DMS53 treated with DMSO at 0.1 percent for 48 hours (cell line): ENCODE results near the gene B4GAT1.

Experiments
- DNase-seq: peaks from one replicate; lab custom pipeline; 2025; ENCODE audit not compliant: unreplicated experiment; lab: John Stamatoyannopoulos, UW

The B4GAT1 gene

GRCh38 chr11:66338276-66339161 is 8.9 kb downstream of the B4GAT1 start:
- no peak for DNase-seq

GRCh38 chr11:66337103-66337899 is 10.1 kb downstream of the B4GAT1 start:
- DNase-seq: no peak

DNA sequence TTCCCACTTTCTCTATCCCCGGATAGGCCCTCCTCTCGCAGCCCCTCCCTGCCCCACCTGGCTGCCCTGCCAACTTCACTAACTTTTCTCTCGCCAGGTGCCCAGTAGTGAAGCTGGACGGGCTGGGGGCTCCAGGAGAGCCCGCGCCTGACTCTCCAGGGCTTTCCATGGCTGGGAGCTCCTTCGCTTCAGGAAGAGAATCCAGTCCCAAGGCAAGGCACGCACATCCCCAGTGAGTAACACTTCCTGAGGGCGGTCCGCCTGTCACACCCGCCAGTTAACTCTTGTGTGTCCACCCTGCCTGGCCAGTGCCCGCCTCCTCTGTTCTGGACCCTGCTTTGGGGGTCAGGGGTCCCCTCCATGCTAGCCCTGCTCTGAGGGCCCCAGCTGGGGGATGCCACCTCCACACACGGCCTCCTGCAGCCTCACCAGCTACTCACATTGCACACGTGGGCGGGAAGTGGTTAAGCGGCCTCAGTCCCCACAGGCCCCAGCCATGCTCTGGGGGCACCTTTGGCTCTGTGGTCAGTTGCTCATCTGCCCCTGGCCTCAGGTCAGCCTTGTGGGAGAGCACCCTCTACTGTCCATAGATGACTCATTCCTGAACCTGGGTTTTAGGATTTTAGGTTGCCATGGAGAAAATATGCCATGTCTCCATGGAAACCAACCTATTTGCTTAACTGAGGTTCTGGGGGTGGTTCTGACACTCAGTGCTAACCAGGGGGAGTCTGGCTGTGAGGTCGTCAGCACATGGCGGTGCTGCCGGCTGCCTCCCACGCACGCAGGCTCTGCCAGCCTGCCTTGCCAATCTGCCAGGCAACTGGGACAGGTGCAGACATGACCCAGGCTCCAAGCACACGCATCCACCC is 11.0 kb downstream of the B4GAT1 start, which contains the start of gene RIN1:
Gene RIN1, minus strand, starts transcription at position 201 of the 869 bp plus-strand sequence. Its CDS starts 32 bp downstream, at position 169.
- DNase-seq: peak; percentile 45

DNA sequence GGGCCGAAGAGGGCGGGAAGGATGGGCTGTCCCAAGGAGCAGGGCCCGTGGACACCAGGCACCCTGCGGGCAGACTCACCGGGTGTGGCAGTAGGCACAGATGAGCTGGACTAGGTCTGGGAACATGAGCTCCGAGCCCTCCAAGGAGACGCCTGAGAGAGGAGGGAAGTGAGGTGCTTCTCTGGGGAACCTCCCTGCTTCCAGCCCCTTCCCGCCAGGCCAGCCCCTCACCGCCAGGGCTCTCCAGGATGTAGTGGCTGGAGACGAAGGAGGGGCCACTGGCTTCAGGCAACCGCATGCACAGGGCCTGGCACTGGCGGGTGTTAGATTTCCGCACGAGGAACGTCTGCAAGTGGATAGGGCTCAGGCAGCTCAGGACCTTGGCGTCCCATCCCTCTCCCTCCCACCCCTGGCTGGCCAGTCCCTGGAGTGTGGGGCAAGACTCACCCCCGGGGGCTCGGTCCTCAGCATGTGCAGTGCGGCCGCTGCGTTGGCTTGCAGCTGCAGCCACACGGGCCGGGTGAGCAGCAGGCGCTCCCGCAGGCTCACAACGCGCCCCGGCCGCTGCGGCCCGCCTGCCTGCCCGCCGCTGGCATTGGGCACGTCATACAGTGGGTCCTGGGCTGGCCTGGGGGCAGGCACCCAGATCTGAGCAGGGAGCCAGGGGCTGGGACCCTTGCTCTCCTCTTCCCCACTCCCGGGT is 11.7 kb downstream of the B4GAT1 start:
- no peak for DNase-seq

DNA sequence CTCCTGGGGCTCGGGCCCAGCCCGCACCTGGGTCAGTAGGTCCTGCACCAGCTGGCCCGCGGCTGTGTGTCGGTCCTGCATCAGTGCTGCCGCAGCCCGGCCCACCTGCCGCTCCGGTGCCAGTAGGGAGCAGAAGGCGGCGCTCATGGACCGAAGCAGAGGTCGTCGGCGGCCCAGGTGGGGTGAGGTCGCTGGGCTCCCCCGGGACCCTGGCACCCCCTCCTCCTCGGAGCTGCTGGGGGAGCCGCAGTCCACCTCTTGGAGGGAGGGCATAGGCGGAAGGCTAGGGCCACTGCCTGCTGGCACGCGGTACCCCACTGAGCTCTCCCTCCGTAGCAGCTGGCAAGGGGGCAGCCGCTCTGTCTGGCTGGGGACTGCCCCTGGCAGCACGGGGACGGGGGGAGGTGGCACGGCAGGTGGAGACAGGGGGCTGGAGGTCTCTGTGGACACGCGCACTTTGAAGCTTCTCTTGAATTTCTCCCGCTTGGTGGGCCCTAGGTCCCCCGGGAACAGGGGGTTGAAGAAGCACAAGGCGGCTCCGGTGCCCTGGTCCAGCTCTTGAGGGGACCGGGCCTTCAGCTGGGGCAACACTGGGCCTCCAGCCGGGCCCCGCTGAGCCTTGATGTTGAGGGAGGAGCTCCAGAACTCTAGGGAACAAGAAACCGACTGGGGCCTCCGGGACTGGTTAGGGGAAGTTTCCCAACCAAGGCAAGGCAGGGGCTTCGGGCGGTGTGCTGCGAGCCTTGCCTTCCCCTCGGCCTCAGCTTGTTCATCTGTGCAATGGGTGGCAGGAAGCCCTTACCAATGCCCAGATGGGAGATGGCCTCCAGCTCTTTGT is 12.6 kb downstream of the B4GAT1 start:
- no peak for DNase-seq

GRCh38 chr11:66333896-66334604 is 13.4 kb downstream of the B4GAT1 start:
- DNase-seq: no peak

DNA sequence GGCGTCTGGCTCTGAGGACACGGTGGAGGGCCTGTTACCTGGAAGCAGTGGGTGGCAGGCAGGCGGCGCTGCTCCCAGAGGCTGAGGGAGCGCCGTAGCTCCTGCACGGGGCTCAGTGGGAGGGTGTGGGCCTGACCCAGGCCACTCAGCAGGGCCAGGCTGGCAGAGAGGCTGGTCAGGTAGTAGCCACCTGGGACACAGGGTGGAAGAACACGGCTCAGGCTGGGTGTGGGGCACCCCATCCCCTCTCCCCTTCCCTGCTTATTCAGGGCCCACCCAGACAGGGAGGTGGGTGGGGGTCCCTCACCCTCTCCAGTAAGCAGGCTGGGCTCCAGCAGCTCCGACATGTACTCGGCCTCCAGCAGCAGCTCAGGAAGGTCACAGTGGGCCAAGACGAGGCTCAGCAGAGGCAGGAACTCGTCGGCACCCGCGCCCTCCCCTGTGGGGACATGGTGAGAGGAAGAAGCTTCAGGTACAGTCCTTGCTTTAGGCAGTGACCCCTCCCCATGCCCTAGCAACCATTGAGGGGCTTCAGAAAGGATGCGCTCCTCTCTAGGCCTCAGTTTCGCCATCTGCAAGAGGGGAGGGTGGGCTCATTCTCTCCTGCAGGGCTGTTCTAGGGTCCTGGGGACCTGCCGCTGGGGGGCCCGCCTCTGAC is 14.1 kb downstream of the B4GAT1 start:
- DNase-seq: no peak

- no peak for DNase-seq
Observed at GRCh38 chr11:66332371-66333219, 14.8 kb downstream of the B4GAT1 start.

- DNase-seq: no peak
Observed at GRCh38 chr11:66331542-66332370, 15.7 kb downstream of the B4GAT1 start.

DNA sequence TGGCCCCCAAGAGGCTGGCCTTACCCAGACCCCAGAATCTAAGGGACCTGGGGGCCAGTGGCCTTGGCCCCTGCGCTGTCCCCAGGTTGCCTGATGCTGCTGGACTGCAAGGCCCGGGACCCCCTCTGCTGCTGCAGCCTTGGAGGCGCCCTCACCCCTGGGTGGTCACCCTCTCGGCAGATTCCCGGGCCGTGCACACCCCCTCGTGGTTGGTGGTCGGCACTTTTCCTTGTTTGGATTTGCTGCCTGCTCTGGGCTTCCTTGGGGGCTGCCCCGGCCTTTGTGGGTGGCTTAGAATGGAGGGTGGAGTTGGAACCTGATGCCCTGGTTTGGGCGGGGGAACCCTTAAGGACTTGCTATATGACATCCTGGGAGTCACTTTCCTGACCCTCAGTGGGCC is 16.5 kb downstream of the B4GAT1 start:
- DNase-seq: no peak

GRCh38 chr11:66329165-66329673 is 18.2 kb downstream of the B4GAT1 start:
- DNase-seq: no peak

GRCh38 chr11:66328302-66329144 is 18.9 kb downstream of the B4GAT1 start:
- DNase-seq: peak; percentile 79

DNA sequence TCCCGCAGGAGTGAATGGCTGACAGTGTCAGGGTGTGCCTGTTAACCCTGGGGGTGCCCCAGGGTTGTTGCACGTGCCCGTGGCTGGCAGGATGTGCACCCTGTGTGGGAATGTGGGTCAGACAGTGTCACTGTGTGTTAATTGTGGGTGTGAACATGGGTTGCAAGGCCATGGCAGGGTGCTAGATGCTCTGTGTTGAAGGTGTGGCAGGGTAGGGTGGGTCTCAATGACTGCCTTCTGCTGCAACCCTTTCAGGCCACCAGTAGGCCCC is 19.5 kb downstream of the B4GAT1 start:
- no peak for DNase-seq

DNA sequence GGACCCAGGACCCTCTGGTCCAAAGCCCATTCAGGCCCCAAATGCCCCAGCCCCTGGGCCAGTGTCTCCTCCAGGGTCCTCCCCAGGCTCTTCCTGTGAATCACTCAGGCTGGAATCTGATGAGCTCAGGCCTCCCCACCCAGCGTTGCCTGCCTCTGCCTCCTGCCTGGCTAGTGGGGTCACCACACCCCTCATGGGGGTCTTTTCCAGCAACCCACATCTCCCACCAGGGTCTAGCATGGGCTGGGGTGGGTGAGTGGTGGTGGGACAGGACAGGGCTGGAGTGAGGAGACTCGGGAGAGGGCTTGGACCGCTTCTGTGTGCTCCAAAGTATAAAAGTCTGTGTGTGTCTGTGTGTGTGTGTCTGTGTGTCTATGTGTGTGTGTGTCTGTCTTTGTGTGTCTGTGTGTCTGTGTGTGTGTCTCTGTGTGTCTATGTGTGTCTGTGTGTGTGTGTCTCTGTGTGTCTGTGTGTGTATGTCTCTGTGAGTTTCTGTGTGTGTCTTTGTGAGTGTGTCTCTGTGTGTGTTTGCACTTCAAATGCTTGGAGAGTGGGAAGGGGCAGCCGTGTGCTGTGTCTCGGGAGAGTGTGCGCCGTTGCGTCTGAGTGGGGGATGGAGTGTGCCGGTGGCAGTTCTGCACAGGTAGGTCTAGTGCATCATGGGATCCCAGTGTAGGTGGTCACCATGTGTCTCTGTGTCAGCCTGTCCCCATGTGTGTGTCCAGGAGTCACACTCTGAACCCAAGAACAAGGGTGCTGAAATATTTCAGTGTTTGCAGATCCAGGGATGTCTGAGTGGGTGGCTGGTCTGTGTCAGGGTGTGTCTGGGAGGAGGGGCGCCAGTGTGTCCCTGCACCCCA is 20.0 kb downstream of the B4GAT1 start:
- no peak for DNase-seq
